HepG2 (cell line): ENCODE data around the gene HSF4. TPM values are rescaled to one million over a fixed set of nuclear protein-coding genes. Genes with fewer than 3 reads are reported as not detected.
A peak's percentile ranks its signal among the peaks of the same experiment; 100 is the strongest.

Experiments used
- EHMT2 ChIP-seq: fragments of 200-600 bp; sonication (generic); IDR thresholded peaks from 2 replicates; pipeline ENCODE4 v1.7.0; 2017; ENCODE audit warnings: antibody characterized with exemption, low read depth, low read length, borderline replicate concordance
- GABPB1 ChIP-seq: IDR thresholded peaks from 2 replicates; pipeline ENCODE4 v1.6.1; 2016; ENCODE audit warnings: mild to moderate bottlenecking, missing genetic modification reagents, moderate library complexity, missing compliant biosample characterization
- HNRNPL ChIP-seq: fragments of 200-400 bp; formaldehyde crosslinking; IDR thresholded peaks from 2 replicates; pipeline ENCODE4 v1.6.1; 2017; ENCODE audit warnings: mild to moderate bottlenecking, low read depth, low read length
- KDM5B ChIP-seq: sonication (generic); formaldehyde crosslinking; IDR thresholded peaks from 2 replicates; pipeline ENCODE4 v1.4.0; 2020; ENCODE audit warnings: missing genetic modification reagents, mild to moderate bottlenecking, borderline replicate concordance
- KDM6A ChIP-seq: IDR thresholded peaks from 2 replicates; pipeline ENCODE4 v1.6.1; 2016; ENCODE audit warnings: low read depth
- NFYC ChIP-seq: IDR thresholded peaks from 2 replicates; pipeline ENCODE4 v1.6.1; 2016; ENCODE audit warnings: missing genetic modification reagents, missing compliant biosample characterization
- POLR2AphosphoS2 ChIP-seq: IDR thresholded peaks from 2 replicates; pipeline ENCODE4 v1.6.1; 2011; ENCODE audit warnings: low read depth, low read length, improper control_type of control experiment
- RAD51 ChIP-seq: fragments of 450-650 bp; IDR thresholded peaks from 2 replicates; pipeline ENCODE4 v1.6.1; 2016; ENCODE audit warnings: borderline replicate concordance
- REST ChIP-seq, 2 experiments: IDR thresholded peaks; 2 replicates each; pipeline ENCODE4 v1.6.1; 2011 to 2012; ENCODE audit warnings: low read length in 2 of 2, borderline replicate concordance in 1 of 2, low read depth in 1 of 2, mild to moderate bottlenecking in 1 of 2, moderate library complexity in 1 of 2
- RNF219 ChIP-seq: sonication (generic); formaldehyde crosslinking; IDR thresholded peaks from 2 replicates; pipeline ENCODE4 v1.5.0; 2020; ENCODE audit warnings: mild to moderate bottlenecking, missing genetic modification reagents
- TEF ChIP-seq: sonication (generic); formaldehyde crosslinking; IDR thresholded peaks from 2 replicates; pipeline ENCODE4 v1.5.0; 2020; ENCODE audit warnings: missing genetic modification reagents
- TRIM22 ChIP-seq: fragments of 450-650 bp; IDR thresholded peaks from 2 replicates; pipeline ENCODE4 v1.6.1; 2017
- YEATS4 ChIP-seq: sonication (generic); formaldehyde crosslinking; IDR thresholded peaks from 2 replicates; pipeline ENCODE4 v1.4.0; 2020; ENCODE audit warnings: missing genetic modification reagents, borderline replicate concordance
- ZNF234 ChIP-seq: sonication (generic); formaldehyde crosslinking; conservative IDR thresholded peaks from 2 replicates; pipeline ENCODE4 v1.5.1; 2020; ENCODE audit warnings: mild to moderate bottlenecking, missing genetic modification reagents
- ZNF572 ChIP-seq: sonication (generic); formaldehyde crosslinking; IDR thresholded peaks from 2 replicates; pipeline ENCODE4 v1.5.1; 2020; ENCODE audit warnings: mild to moderate bottlenecking, missing genetic modification reagents
- ZNF704 ChIP-seq: sonication (generic); formaldehyde crosslinking; IDR thresholded peaks from 2 replicates; pipeline ENCODE4 v1.8.1; 2023; ENCODE audit warnings: mild to moderate bottlenecking, inconsistent platforms, moderate library complexity, missing genetic modification reagents, borderline replicate concordance
- ZNF746 ChIP-seq: sonication (generic); formaldehyde crosslinking; IDR thresholded peaks from 2 replicates; pipeline ENCODE4 v1.8.0; 2022; ENCODE audit warnings: mild to moderate bottlenecking, missing genetic modification reagents
- ZNF850 ChIP-seq: sonication (generic); formaldehyde crosslinking; conservative IDR thresholded peaks from 2 replicates; pipeline ENCODE4 v1.9.0; 2021; ENCODE audit warnings: mild to moderate bottlenecking, missing genetic modification reagents
- ZNF891 ChIP-seq: sonication (generic); formaldehyde crosslinking; IDR thresholded peaks from 2 replicates; pipeline ENCODE4 v1.5.0; 2020; ENCODE audit warnings: mild to moderate bottlenecking, missing genetic modification reagents
- polyA plus RNA-seq, 8 experiments: library from polyadenylated mRNA; depleted of rRNA in 3 of 8; stranded (reverse) in 7 of 8; unstranded in 1 of 8; fragments of >200 nt; fragmentation: Illumina TruSeq in 4 of 8; extraction: Trizol in 4 of 8; gene quantifications; 2 replicates each; pipeline versions ENCODE4 v1.2.1 to v1.2.3, GENCODE V29; 2011 to 2016; ENCODE audit warnings: low read depth in 4 of 8, missing spikeins in 1 of 8, mixed read lengths in 1 of 8; ENCODE audit not compliant: insufficient read depth in 1 of 8
- total RNA-seq, 5 experiments: library from RNA; depleted of rRNA; stranded (reverse); fragments of >200 nt; fragmentation: Illumina TruSeq; extraction: Trizol; gene quantifications; 2 replicates each; pipeline ENCODE4 v1.2.3, GENCODE V29; 2016; ENCODE audit warnings: low read depth in 1 of 5

The HSF4 gene
- total and polyA plus RNA-seq, 2 of the 13 experiments (the other 11 are each of a cell fraction or from before 2014, with no cell fraction given) = 3.5 to 16.9 TPM

GRCh38 chr16:67170168-67170948 lies 5.8 kb downstream of the HSF4 start, which contains the start of gene NOL3 (continued):
- peak in 1 of 2 experiments; percentile 35; a peak in 1 of 4 replicates for TF ChIP-seq REST (IDR thresholded peaks at IDR 0.05; ENCODE audit: borderline replicate concordance in 1 of 2, low read depth in 1 of 2, low read length in 2 of 2)
- no peak for TF ChIP-seq ZNF704 (CRISPR knock-in tag)
- TF ChIP-seq RNF219 = no peak
- TF ChIP-seq TEF (CRISPR knock-in tag) = no peak
- 0 out of 2 replicates have a peak, but pooled peaks have one; percentile 11 for TF ChIP-seq KDM6A (CRISPR knock-in tag)
- TF ChIP-seq POLR2AphosphoS2 = no peak
- TF ChIP-seq ZNF572 (CRISPR knock-in tag) = 0 out of 2 replicates have a peak, but pooled peaks have one; percentile 13
- TF ChIP-seq ZNF891 = 0 out of 2 replicates have a peak, but pooled peaks have one; percentile 25
- no peak for TF ChIP-seq YEATS4
- TF ChIP-seq ZNF850 (CRISPR knock-in tag) = 0 out of 2 replicates have a peak, but pooled peaks have one; percentile 28
- 0 out of 2 replicates have a peak, but pooled peaks have one; percentile 20 for TF ChIP-seq HNRNPL
- peak; percentile 83 for TF ChIP-seq ZNF746 (CRISPR knock-in tag)
- TF ChIP-seq KDM5B (CRISPR knock-in tag) = peak; percentile 60; the same call in 1 of the 2 replicates
- TF ChIP-seq TRIM22 = no peak
- no peak for TF ChIP-seq EHMT2
- TF ChIP-seq RAD51 = no peak
- TF ChIP-seq ZNF234 (CRISPR knock-in tag) = no peak
- peak; percentile 46 for TF ChIP-seq GABPB1 (CRISPR knock-in tag)
- peak; percentile 27 for TF ChIP-seq NFYC (CRISPR knock-in tag)
